Ovary (tissue), 10 donors: ENCODE data around the gene SUMO4. TPM values are rescaled to one million over a fixed set of nuclear protein-coding genes. Genes with fewer than 3 reads are reported as not detected.

Experiments
- DNase-seq, 5 donors: peaks; one replicate each; pipeline ENCODE4 v3.0.0-alpha.2; 2019 to 2020
- H3K27ac ChIP-seq, 2 donors: fragments of 200-600 bp; one replicate each; pipeline versions ENCODE4 v1.5.1 to v1.8.0; 2019 to 2022
- H3K27me3 ChIP-seq: fragments of 200-600 bp; one replicate; pipeline ENCODE4 v1.8.0; 2022
- H3K36me3 ChIP-seq: fragments of 200-600 bp; sonication (generic); one replicate; pipeline ENCODE4 v1.5.1; 2019
- H3K4me1 ChIP-seq: one replicate; pipeline ENCODE4 v1.8.1; 2013; ENCODE audit warnings: mild to moderate bottlenecking, moderate library complexity; ENCODE audit not compliant: insufficient read depth
- H3K4me3 ChIP-seq: fragments of 200-600 bp; sonication (generic); one replicate; pipeline ENCODE4 v1.5.1; 2017
- H3K9me3 ChIP-seq, 2 donors: fragments of 200-600 bp in 1 of 2; sonication (generic) in 1 of 2; one replicate each; pipeline versions ENCODE4 v1.5.1 to v1.8.1; 2013 to 2019; ENCODE audit warnings: mild to moderate bottlenecking in 1 of 2, moderate library complexity in 1 of 2
- EP300 ChIP-seq: sonication (generic); formaldehyde crosslinking; IDR thresholded peaks from one replicate; pipeline ENCODE4 v1.6.1; 2017; ENCODE audit warnings: antibody characterized with exemption
- POLR2A ChIP-seq: fragments of 450-650 bp; IDR thresholded peaks from one replicate; pipeline ENCODE4 v1.6.1; 2017; ENCODE audit warnings: antibody characterized with exemption, mild to moderate bottlenecking, moderate library complexity
- WGBS, 3 donors: extraction: QIAGEN DNeasy Blood & Tissue Kit in 1 of 3; methylation state at CpG; one replicate each; pipeline versions ENCODE4 v1.1.5 to v1.1.7; 2013 to 2017; 5-methylcytosine and 5-hydroxymethylcytosine counted together
- intact Hi-C, 4 donors: fragments of 100-400 bp; cut with DNase I; formaldehyde crosslinking; loops; one replicate each; pipeline versions ENCODE4 v1.11.0 to v1.15.1; 2022 to 2023
- long read RNA-seq, 3 donors: library from polyadenylated mRNA in 2 of 3; unstranded in 2 of 3; transcript quantifications; one replicate each; pipeline ENCODE4 v2.0.0 and lab custom pipeline, GENCODE V29; 2021 to 2026
- polyA plus RNA-seq, 2 donors: library from polyadenylated mRNA; stranded (reverse); fragments of 200-250 nt in 1 of 2; fragments of 350-450 nt in 1 of 2; fragmentation: Illumina TruSeq in 1 of 2; extraction: RNeasy Lipid Tissue Mini Kit (QIAGEN cat#74804) in 1 of 2; gene quantifications; one replicate each; pipeline ENCODE4 v1.2.3, GENCODE V29; 2013 to 2014
- total RNA-seq, 7 donors: library from RNA; depleted of rRNA in 2 of 7; stranded (reverse); fragments of >200 nt in 2 of 7; fragmentation: NEBNext Ultra II Directional in 3 of 7; extraction: Animal tissue kit (Norgen Biotek cat#: 25700) in 3 of 7; gene quantifications; one replicate each; pipeline versions ENCODE4 v1.1.0 to v1.2.4, GENCODE V29; 2016 to 2023
- TF ChIP-seq, protein P1 (sequence below), 3 donors: fragments of 450-650 bp in 2 of 3; fragments of 200-600 bp in 1 of 3; IDR thresholded peaks; one replicate each; pipeline versions ENCODE4 v1.5.1 to v1.8.0; 2016 to 2022; ENCODE audit warnings: antibody characterized with exemption in 3 of 3, mild to moderate bottlenecking in 1 of 3
- donor health status: DM: no; HTN: no; CAD: no; lungs with moderate emphysema.
- donor health status: DM: no; HTN: no; CAD: no.
- donor health status: Bipolar disorder and iron deficiency.
- donor health status: DM: yes; HTN: yes; CAD: no.
- donor health status: DM: no; HTN: no; CAD: no.
- donor health status: DM: yes; HTN: yes; CAD: no.

The SUMO4 gene
- 1 to 10 TPM; 1.2 to 5.0 (median 3.4) TPM for total RNA-seq
- under 1 TPM; 0.11 to 0.53 TPM for polyA plus RNA-seq
- long read RNA-seq, donor 1 = 0 reads
- long read RNA-seq, donor 2 = 0 reads
- long read RNA-seq, donor 3 = 0 reads

DNA sequence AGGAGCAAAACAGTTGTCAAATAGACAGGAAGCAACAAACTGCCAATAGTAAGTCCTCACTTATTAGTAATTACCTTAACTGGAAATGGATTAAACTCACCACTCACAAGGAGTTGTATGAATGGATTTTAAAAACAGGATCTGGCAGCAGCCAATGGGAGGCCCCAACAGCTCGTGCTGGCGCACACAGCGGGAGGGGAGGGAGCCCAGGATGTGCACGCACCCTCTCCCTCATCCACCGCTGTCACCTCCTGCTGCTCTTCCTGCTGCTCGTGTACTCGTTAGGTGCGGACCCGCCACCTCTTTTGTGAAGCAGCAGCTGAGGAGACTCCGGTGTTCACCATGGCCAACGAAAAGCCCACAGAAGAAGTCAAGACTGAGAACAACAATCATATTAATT is at the start of gene SUMO4:
TSS of gene SUMO4 (plus strand) at position 213 of the 400 bp plus-strand sequence. CDS start at position 343, 130 bp downstream.
- H3K36me3 ChIP-seq = no peaks in the 10 kb centered on the region
- H3K4me1 ChIP-seq = no peaks in the 10 kb centered on the region
- TF ChIP-seq POLR2A (no peak), EP300 (no peak)
- TF ChIP-seq, protein P1, sequence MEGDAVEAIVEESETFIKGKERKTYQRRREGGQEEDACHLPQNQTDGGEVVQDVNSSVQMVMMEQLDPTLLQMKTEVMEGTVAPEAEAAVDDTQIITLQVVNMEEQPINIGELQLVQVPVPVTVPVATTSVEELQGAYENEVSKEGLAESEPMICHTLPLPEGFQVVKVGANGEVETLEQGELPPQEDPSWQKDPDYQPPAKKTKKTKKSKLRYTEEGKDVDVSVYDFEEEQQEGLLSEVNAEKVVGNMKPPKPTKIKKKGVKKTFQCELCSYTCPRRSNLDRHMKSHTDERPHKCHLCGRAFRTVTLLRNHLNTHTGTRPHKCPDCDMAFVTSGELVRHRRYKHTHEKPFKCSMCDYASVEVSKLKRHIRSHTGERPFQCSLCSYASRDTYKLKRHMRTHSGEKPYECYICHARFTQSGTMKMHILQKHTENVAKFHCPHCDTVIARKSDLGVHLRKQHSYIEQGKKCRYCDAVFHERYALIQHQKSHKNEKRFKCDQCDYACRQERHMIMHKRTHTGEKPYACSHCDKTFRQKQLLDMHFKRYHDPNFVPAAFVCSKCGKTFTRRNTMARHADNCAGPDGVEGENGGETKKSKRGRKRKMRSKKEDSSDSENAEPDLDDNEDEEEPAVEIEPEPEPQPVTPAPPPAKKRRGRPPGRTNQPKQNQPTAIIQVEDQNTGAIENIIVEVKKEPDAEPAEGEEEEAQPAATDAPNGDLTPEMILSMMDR (IDR thresholded peaks at IDR 0.05) = no peak

DNA sequence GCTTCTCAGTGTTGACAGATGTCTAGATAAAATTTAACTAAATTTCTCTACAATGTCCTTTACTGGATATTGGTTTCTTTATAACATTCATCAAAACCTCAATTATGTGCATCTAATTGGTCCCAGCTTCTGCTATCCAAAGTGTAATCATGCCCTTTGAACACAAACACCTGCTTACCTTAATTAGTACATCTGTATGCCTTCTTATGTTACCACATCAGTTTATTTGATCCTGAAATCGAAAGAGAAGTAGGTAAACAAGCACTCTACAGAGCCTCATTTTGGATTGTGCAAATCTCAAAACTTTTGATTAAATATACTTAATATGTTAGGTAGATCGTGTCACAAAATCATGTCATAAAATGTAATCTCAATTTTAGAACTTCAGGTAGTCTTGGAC is 46.1 kb upstream of the SUMO4 start:
- TF ChIP-seq POLR2A = no peak
- TF ChIP-seq, protein P1 (IDR thresholded peaks at IDR 0.05) = no peak
- TF ChIP-seq EP300 = no peak
- no peaks in the 10 kb centered on the region for H3K27me3 ChIP-seq
- intact Hi-C loops = no loop called here
- no peak overlapping the region for H3K27ac ChIP-seq
- no peak for DNase-seq
- H3K4me3 ChIP-seq = no peak overlapping the region
- H3K9me3 ChIP-seq = no peaks in the 10 kb centered on the region
- H3K36me3 ChIP-seq = no peaks in the 10 kb centered on the region
- 85 to 95% (median 93%) methylated on average over 2 of the region's 2 CpGs for WGBS, 3 donors
- peaks cover under 1% of the 10 kb centered on the region for H3K4me1 ChIP-seq

More for the DNA sequence above, at the start of gene SUMO4:
- Histone ChIP-seq H3K27ac (no peak within 1 kb of the TSS), H3K9me3 (no peaks in the 10 kb centered on the region), H3K4me3 (no peak within 1 kb of the TSS), H3K27me3 (no peaks in the 10 kb centered on the region)
- WGBS, 3 donors = 97 to 99% (median 98%) methylated on average over 11 of the region's 11 CpGs
- intact Hi-C loops = no loop called here
- no peak for DNase-seq

DNA sequence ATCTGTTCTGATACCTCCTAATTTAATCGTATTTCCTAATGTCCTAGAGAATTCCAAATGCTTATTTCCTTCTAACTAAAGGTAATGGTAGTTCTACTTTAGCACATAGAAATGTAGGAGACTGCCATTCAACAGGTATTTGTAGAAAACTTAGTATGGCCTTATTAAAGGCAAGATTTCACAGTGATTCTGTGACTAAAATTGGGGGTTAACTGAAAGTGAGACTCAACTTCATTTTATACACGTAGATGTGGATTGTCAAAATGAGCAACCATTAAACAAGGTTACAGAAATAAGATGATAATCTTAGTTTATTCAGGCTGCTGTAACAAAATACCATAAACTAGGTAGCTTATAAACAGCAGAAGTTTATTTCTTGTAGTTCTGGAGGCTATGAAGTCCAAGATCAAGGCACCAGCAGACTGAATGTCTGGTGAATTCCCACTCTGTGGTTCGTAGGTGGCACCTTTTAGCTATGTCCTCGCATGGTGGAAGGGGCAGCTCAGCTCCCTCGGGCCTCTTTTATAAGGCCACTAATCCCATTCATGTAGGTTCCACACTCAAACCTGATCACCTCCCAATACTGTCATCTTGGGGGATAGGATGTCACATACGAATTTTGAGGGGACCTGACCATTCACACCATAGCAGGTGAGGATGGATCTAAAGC is 43.8 kb upstream of the SUMO4 start:
- Histone ChIP-seq H3K4me3 (no peak overlapping the region), H3K27me3 (no peaks in the 10 kb centered on the region), H3K9me3 (no peaks in the 10 kb centered on the region), H3K27ac (no peak overlapping the region), H3K36me3 (no peaks in the 10 kb centered on the region), H3K4me1 (no peaks in the 10 kb centered on the region)
- no peak for DNase-seq
- WGBS, 3 donors = 85 to 87% (median 86%) methylated on average over 6 of the region's 6 CpGs
- intact Hi-C loops = no loop called here
- TF ChIP-seq, protein P1 (IDR thresholded peaks at IDR 0.05) = no peak
- no peak for TF ChIP-seq EP300
- TF ChIP-seq POLR2A = no peak

DNA sequence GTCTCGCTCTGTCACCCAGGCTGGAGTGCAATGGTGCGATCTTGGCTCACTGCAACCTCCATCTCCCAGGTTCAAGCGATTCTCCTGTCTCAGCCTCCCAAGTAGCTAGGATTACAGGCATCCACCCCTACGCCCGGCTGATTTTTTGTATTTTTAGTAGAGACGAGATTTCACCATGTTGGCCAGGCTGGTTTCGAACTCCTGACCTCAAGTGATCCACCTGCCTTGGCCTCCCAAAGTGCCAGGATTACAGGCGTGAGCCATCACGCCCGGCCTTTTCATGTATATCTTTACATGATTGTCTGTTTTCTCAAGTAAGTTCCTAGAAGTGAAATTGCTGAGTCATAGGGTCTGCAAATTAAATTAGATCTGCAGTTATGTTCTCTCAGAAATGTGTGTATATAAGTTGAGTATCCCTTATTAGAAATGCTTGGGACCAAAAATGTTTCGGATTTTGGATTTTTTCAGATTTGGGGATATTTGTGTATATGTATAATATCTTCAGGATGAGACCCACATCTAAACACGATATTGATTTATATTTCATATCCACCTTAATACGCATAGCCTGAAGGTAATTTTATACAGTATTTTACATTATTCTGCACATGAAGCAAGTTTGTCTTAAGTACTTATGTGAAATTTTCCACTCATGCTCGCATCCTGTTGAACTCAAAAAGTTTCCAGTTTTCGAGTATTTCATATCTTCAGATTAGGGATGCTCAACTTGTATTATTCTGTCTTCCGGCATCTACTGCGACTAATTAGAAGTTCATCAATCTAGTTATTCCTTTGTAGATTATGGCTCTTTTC is 42.1 kb upstream of the SUMO4 start:
- H3K4me3 ChIP-seq = no peak overlapping the region
- H3K27me3 ChIP-seq = no peaks in the 10 kb centered on the region
- H3K4me1 ChIP-seq = no peaks in the 10 kb centered on the region
- H3K9me3 ChIP-seq = no peaks in the 10 kb centered on the region
- intact Hi-C loops = no loop called here
- no peak for DNase-seq
- TF ChIP-seq, protein P1 (IDR thresholded peaks at IDR 0.05) = no peak
- TF ChIP-seq POLR2A (no peak), EP300 (no peak)
- H3K36me3 ChIP-seq = no peaks in the 10 kb centered on the region
- no peak overlapping the region for H3K27ac ChIP-seq
- 94 to 95% (median 94%) methylated on average over 17 of the region's 17 CpGs for WGBS, 3 donors
